Nephron progenitor cell (in vitro differentiated cells): ENCODE results near the gene NPC1.
"Not testable (repeated sequence)": the region's sequence is repeated elsewhere in the genome, so short reads cannot be mapped to it uniquely, and the experiment has no call there.

Experiments
- DNase-seq: peaks from one replicate; pipeline ENCODE4 v3.0.0; 2021
- H3K27ac Mint-ChIP-seq: 2 replicates; pipeline ENCODE4 v1.8.0; 2021; ENCODE audit warnings: mild to moderate bottlenecking, moderate library complexity, mixed read lengths
- H3K27me3 Mint-ChIP-seq: 2 replicates; pipeline ENCODE4 v1.8.0; 2021; ENCODE audit warnings: mild to moderate bottlenecking, low read depth, mixed read lengths; ENCODE audit not compliant: poor library complexity
- H3K36me3 Mint-ChIP-seq: 2 replicates; pipeline ENCODE4 v1.8.0; 2021; ENCODE audit warnings: low read depth, mixed read lengths
- H3K4me1 Mint-ChIP-seq: 2 replicates; pipeline ENCODE4 v1.8.0; 2021; ENCODE audit warnings: mixed read lengths
- H3K4me3 Mint-ChIP-seq: 2 replicates; pipeline ENCODE4 v1.8.0; 2021; ENCODE audit warnings: mild to moderate bottlenecking, moderate library complexity, mixed read lengths
- H3K9me3 Mint-ChIP-seq: 2 replicates; pipeline ENCODE4 v1.8.0; 2021; ENCODE audit warnings: mild to moderate bottlenecking, moderate library complexity, mixed read lengths
- CTCF ChIP-seq: fragments of 200-600 bp; sonication (generic); IDR thresholded peaks from 2 replicates; pipeline ENCODE4 v1.5.0; 2021; ENCODE audit warnings: antibody characterized with exemption

NPC1 gene

GRCh38 chr18:23498877-23499276 is 87.4 kb downstream of the NPC1 start:
- Mint-ChIP-seq H3K4me1 (peaks cover 17% of the 10 kb centered on the region), H3K9me3 (peaks cover under 1% of the 10 kb centered on the region), H3K36me3 (no peaks in the 10 kb centered on the region), H3K4me3 (no peak overlapping the region), H3K27ac (no peak overlapping the region), H3K27me3 (peaks cover 13% of the 10 kb centered on the region)
- TF ChIP-seq CTCF: peak; percentile 83
- DNase-seq: peak; percentile 67

DNA sequence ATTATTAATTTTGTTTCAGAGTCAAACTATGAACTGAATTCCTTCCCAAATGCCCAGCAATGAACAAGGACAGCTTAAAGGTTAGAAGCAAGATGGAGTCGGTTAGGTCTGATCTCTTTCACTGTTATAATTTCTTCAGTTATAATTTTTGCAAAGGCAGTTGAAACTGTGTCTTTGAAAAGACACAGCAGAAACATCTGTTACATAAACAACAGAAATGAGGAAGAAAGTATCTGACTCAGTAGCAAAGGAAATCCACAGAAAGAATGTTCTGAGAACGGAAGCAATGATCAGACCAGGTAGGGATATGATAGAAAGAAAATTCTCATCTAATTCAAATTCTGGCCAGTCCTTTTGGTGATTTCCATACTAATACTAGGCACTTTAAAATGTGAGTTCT is 88.2 kb downstream of the NPC1 start:
- no peak overlapping the region for H3K27ac Mint-ChIP-seq
- H3K27me3 Mint-ChIP-seq: peaks cover 13% of the 10 kb centered on the region
- no peak overlapping the region for H3K4me3 Mint-ChIP-seq
- no peaks in the 10 kb centered on the region for H3K36me3 Mint-ChIP-seq
- DNase-seq: no peak
- no peak for TF ChIP-seq CTCF
- peaks cover 16% of the 10 kb centered on the region for H3K4me1 Mint-ChIP-seq
- H3K9me3 Mint-ChIP-seq: peaks cover 5% of the 10 kb centered on the region

DNA sequence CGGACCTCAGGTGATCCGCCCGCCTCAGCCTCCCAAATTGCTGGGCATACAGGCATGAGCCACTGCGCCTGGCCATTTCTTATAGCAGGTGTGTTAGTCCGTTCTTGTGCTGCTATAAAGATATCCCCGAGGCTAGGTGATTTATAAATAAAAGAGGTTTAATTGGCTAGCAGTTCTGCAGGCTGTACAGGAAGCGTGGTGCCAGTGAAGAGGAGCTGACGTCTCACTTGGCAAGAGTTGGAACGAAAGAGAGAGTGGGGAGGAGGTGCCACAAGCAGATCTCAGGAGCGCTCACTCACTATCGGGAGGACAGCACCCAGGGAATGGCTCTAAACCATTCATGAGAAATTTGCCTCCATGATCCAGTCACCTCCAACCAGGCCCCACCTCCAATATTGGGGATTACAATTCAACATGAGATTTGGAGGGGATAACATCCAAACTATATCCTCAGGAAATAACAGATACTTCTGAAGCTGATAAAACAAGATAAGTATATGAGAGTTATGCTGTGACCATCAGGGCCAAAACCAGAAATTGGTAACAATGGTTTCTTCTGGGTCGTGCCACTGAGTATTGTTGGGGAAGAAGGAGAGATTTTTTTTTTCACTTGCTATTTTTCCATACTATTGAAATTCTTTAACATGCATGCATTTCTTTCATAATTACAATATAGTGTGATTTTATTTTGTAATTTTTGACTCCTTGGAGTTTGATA is 90.4 kb downstream of the NPC1 start:
- H3K36me3 Mint-ChIP-seq: peaks cover 5% of the 10 kb centered on the region
- H3K9me3 Mint-ChIP-seq: peaks cover 14% of the 10 kb centered on the region
- H3K27ac Mint-ChIP-seq: no peak overlapping the region
- H3K4me1 Mint-ChIP-seq: peaks cover 6% of the 10 kb centered on the region
- no peaks in the 10 kb centered on the region for H3K27me3 Mint-ChIP-seq
- DNase-seq: no peak
- no peak for TF ChIP-seq CTCF
- no peak overlapping the region for H3K4me3 Mint-ChIP-seq

- peaks cover 23% of the 10 kb centered on the region for H3K9me3 Mint-ChIP-seq
- no peak overlapping the region for H3K4me3 Mint-ChIP-seq
- H3K36me3 Mint-ChIP-seq: peaks cover 12% of the 10 kb centered on the region
- H3K27me3 Mint-ChIP-seq: no peaks in the 10 kb centered on the region
- peaks cover 6% of the 10 kb centered on the region for H3K4me1 Mint-ChIP-seq
- H3K27ac Mint-ChIP-seq: no peak overlapping the region
- no peak for TF ChIP-seq CTCF
- no peak for DNase-seq
These were observed 91.3 kb downstream of the NPC1 start for GRCh38 chr18:23494992-23495391.

GRCh38 chr18:23493654-23494053 is 92.7 kb downstream of the NPC1 start:
- Mint-ChIP-seq H3K4me1 (no peaks in the 10 kb centered on the region), H3K27me3 (no peaks in the 10 kb centered on the region), H3K9me3 (peaks cover 23% of the 10 kb centered on the region), H3K27ac (peak overlapping the region; percentile 7), H3K36me3 (peaks cover 12% of the 10 kb centered on the region), H3K4me3 (no peak overlapping the region)
- DNase-seq: no peak
- TF ChIP-seq CTCF: no peak

DNA sequence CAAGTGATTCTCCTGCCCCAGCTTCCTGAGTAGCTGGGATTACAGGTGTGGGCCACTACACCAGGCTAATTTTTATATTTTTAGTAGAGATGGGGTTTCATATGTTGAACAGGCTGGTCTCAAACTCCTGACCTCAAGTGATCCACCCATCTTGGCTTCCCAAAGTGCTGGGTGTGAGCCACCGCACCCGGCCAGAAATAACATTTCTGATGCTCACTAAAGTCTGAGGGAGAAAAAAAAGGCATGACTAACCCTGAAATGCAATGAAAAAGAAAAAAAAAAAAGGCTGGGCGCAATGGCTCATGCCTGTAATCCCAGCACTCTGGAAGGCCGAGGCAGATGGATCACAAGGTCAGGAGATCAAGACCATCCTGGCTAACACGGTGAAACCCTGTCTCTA is 96.7 kb downstream of the NPC1 start:
- Mint-ChIP-seq H3K36me3 (peaks cover 12% of the 10 kb centered on the region), H3K9me3 (peaks cover 23% of the 10 kb centered on the region), H3K4me1 (peaks cover 30% of the 10 kb centered on the region)
- not testable (repeated sequence) for DNase-seq, H3K27ac Mint-ChIP-seq, H3K27me3 Mint-ChIP-seq, H3K4me3 Mint-ChIP-seq
